Heart left ventricle (tissue), 16 donors: ENCODE results near the gene MOK. TPM values are rescaled to one million over a fixed set of nuclear protein-coding genes. Genes with fewer than 3 reads are reported as not detected.

Experiments used
- ATAC-seq, 4 donors: fragments of 200-7000 bp; cut with Tn5 transposase; one replicate each; pipeline ENCODE4 v1.9.1; 2020 to 2022; ENCODE audit warnings: moderate library complexity in 4 of 4, mild to moderate bottlenecking in 3 of 4, moderate number of reproducible peaks in 1 of 4
- DNase-seq, 5 donors: peaks; one replicate each; pipeline ENCODE4 v3.0.0-alpha.2; 2020
- H3K27ac ChIP-seq, 12 donors: fragments of 200-600 bp; sonication (generic) in 4 of 12; one replicate each; pipeline versions ENCODE4 v1.5.0 to v1.8.0; 2016 to 2022; ENCODE audit warnings: mild to moderate bottlenecking in 2 of 12
- H3K27me3 ChIP-seq, 9 donors: fragments of 200-600 bp; sonication (generic) in 2 of 9; one replicate each; pipeline versions ENCODE4 v1.5.1 to v1.8.0; 2016 to 2022; ENCODE audit warnings: mild to moderate bottlenecking in 3 of 9
- H3K36me3 ChIP-seq, 9 donors: fragments of 200-600 bp; sonication (generic) in 2 of 9; one replicate each; pipeline versions ENCODE4 v1.5.0 to v1.8.0; 2018 to 2022; ENCODE audit warnings: mild to moderate bottlenecking in 2 of 9
- H3K4me1 ChIP-seq, 12 donors: fragments of 200-600 bp; sonication (generic) in 4 of 12; one replicate each; pipeline versions ENCODE4 v1.5.0 to v1.8.0; 2016 to 2022; ENCODE audit warnings: mild to moderate bottlenecking in 3 of 12
- H3K4me3 ChIP-seq, 12 donors: fragments of 200-600 bp; sonication (generic) in 4 of 12; one replicate each; pipeline versions ENCODE4 v1.5.0 to v1.8.0; 2017 to 2022; ENCODE audit warnings: mild to moderate bottlenecking in 9 of 12, moderate library complexity in 4 of 12
- H3K9me3 ChIP-seq, 12 donors: fragments of 200-600 bp; sonication (generic) in 4 of 12; one replicate each; pipeline versions ENCODE4 v1.5.0 to v1.8.0; 2016 to 2022; ENCODE audit warnings: mild to moderate bottlenecking in 1 of 12
- POLR2A ChIP-seq, 2 donors: fragments of 450-650 bp; IDR thresholded peaks; one replicate each; pipeline ENCODE4 v1.6.1; 2017; ENCODE audit warnings: antibody characterized with exemption in 2 of 2, mild to moderate bottlenecking in 2 of 2, moderate library complexity in 2 of 2
- WGBS, 4 donors: extraction: QIAGEN DNeasy Blood & Tissue Kit in 2 of 4; methylation state at CpG; one replicate each; pipeline versions ENCODE4 v1.1.5 to v1.1.7; 2013 to 2018; 5-methylcytosine and 5-hydroxymethylcytosine counted together
- intact Hi-C, 10 donors: fragments of 100-400 bp; cut with DNase I; formaldehyde crosslinking; loops; one replicate each; pipeline versions ENCODE4 v1.11.1 to v1.14.2; 2022
- polyA plus RNA-seq, 2 donors: library from polyadenylated mRNA; stranded (reverse); fragments of 200-250 nt; gene quantifications; one replicate each; pipeline ENCODE4 v1.2.3, GENCODE V29; 2013
- total RNA-seq, 9 donors: library from RNA; depleted of rRNA in 2 of 9; stranded (reverse); fragments of >200 nt in 2 of 9; fragmentation: NEBNext Ultra II Directional in 3 of 9; extraction: Animal tissue kit (Norgen Biotek cat#: 25700) in 3 of 9; gene quantifications; one replicate each; pipeline versions ENCODE4 v1.1.0 to v1.2.4, GENCODE V29; 2016 to 2023
- TF ChIP-seq, protein P1 (sequence below), 12 donors: fragments of 200-600 bp; sonication (generic) in 4 of 12; IDR thresholded peaks; one replicate each; pipeline versions ENCODE4 v1.5.0 to v1.8.0; 2018 to 2022; ENCODE audit warnings: antibody characterized with exemption in 12 of 12, mild to moderate bottlenecking in 5 of 12
- donor health status: ischemic (EF 13 %, LVEDD 7.1; RV severe dilation, severe dysfunction).
- donor health status: healthy with polysubstance abuse.
- donor health status: DM: no; HTN: yes; CAD: no.
- donor health status: DM: no; HTN: no; CAD: no.
- donor health status: ischemic (EF 25% LVEDD 6.9; RV normal size, moderate dysfunction).
- donor health status: ischemic (EF 25% LVEDD 5.7; RV mildly dilated, moderate dysfunction).
- donor health status: healthy.
- donor health status: DM: yes; HTN: yes; CAD: no.
- donor health status: ischemic (EF 35%, LVEDD 5.7; RV mildly dilated, moderate dysfunction).
- donor health status: nonischemic (EF 11% LVEDD 7.7; RV severe dilation, severe dysfunction).
- donor health status: DM: yes; HTN: yes; CAD: no.
- donor health status: PGD.
- donor health status: ischemic (EF 29% LVEDD 5.4; RV normal size, mild dysfunction).
- donor health status: nonischemic (EF 23%, LVEDD 6.1; RV moderate dilation, normal function).

The MOK gene
- total and polyA plus RNA-seq, 11 donors = 8.7 to 18.1 (median 12.7) TPM

DNA sequence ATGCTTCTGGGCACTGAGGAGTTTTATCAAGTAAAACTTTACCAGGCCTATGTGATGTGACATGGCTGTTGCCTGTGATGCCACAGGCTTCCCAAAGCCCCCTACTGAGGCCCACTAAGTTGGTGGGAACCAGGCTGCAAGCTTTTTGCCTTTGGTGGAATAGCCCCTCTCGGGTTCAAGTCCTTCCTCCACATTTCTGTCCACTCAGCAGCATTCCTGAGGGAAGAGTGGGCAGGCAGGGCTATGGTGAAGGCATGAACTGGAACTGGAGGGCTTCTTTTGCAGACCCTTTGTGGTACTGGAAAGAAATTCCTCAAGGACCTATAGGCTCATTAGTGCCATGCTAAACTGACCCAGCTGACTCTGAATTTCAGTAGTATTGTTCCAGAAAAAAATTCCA lies 116.8 kb downstream of the MOK start:
- H3K9me3 ChIP-seq = no peaks in the 10 kb centered on the region
- no peak overlapping the region for H3K4me3 ChIP-seq
- H3K27me3 ChIP-seq = no peaks in the 10 kb centered on the region
- 90 to 100% (median 97%) methylated on average over 1 of the region's 1 CpG for WGBS, 4 donors
- no peaks in the 10 kb centered on the region for H3K36me3 ChIP-seq
- DNase-seq (no peak), ATAC-seq (no peak)
- intact Hi-C loops = no loop called here
- no peak overlapping the region for H3K27ac ChIP-seq
- TF ChIP-seq, protein P1, sequence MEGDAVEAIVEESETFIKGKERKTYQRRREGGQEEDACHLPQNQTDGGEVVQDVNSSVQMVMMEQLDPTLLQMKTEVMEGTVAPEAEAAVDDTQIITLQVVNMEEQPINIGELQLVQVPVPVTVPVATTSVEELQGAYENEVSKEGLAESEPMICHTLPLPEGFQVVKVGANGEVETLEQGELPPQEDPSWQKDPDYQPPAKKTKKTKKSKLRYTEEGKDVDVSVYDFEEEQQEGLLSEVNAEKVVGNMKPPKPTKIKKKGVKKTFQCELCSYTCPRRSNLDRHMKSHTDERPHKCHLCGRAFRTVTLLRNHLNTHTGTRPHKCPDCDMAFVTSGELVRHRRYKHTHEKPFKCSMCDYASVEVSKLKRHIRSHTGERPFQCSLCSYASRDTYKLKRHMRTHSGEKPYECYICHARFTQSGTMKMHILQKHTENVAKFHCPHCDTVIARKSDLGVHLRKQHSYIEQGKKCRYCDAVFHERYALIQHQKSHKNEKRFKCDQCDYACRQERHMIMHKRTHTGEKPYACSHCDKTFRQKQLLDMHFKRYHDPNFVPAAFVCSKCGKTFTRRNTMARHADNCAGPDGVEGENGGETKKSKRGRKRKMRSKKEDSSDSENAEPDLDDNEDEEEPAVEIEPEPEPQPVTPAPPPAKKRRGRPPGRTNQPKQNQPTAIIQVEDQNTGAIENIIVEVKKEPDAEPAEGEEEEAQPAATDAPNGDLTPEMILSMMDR (IDR thresholded peaks at IDR 0.05) = no peak
- no peak for TF ChIP-seq POLR2A (IDR thresholded peaks at IDR 0.05)
- peaks cover 0 to 40% (median 26%) of the 10 kb centered on the region in 12 donors for H3K4me1 ChIP-seq

DNA sequence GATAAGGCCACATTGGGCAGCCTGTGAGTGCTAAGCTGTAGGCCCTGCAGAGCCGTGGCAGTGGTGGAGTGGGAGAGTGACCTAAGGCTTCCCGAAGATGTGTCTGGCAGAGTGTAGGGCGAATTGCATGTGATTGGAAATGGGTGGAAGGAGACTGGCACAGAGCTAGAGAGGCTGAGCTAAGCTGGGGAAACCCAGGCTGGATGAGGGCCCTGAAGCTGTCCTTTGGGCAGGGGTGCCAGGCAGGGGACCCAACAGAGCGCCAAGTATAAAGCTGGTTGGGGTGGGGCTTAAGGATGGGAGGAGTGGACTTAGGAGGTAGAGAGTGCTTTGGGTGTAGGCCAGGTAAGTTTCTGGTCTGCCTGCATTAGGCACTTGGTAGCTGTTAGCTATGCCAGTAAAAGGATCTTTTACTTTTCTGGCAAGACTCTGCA lies 117.4 kb downstream of the MOK start:
- H3K36me3 ChIP-seq = no peaks in the 10 kb centered on the region
- ATAC-seq (peak; percentile 35 to 68 (median 54)), DNase-seq (no peak)
- no peak overlapping the region for H3K27ac ChIP-seq
- intact Hi-C loops = no loop called here
- H3K4me1 ChIP-seq = peaks cover 0 to 46% (median 31%) of the 10 kb centered on the region in 12 donors
- TF ChIP-seq, protein P1 (IDR thresholded peaks at IDR 0.05) = no peak
- TF ChIP-seq POLR2A (IDR thresholded peaks at IDR 0.05) = no peak
- no peaks in the 10 kb centered on the region for H3K27me3 ChIP-seq
- H3K9me3 ChIP-seq = no peaks in the 10 kb centered on the region
- no peak overlapping the region for H3K4me3 ChIP-seq
- 65 to 83% (median 72%) methylated on average over 4 of the region's 4 CpGs for WGBS, 4 donors

GRCh38 chr14:102187044-102187443 lies 117.9 kb downstream of the MOK start:
- 60 to 74% (median 61%) methylated on average over 3 of the region's 3 CpGs for WGBS, 4 donors
- Histone ChIP-seq H3K4me1 (peaks cover 0 to 51% (median 37%) of the 10 kb centered on the region in 12 donors), H3K27ac (no peak overlapping the region), H3K9me3 (no peaks in the 10 kb centered on the region), H3K27me3 (no peaks in the 10 kb centered on the region), H3K4me3 (no peak overlapping the region), H3K36me3 (no peaks in the 10 kb centered on the region)
- DNase-seq (no peak), ATAC-seq (peak in 1 of 4 donors; percentile 44)
- TF ChIP-seq, protein P1 (IDR thresholded peaks at IDR 0.05) = no peak
- no peak for TF ChIP-seq POLR2A (IDR thresholded peaks at IDR 0.05)
- intact Hi-C loops = no loop called here

DNA sequence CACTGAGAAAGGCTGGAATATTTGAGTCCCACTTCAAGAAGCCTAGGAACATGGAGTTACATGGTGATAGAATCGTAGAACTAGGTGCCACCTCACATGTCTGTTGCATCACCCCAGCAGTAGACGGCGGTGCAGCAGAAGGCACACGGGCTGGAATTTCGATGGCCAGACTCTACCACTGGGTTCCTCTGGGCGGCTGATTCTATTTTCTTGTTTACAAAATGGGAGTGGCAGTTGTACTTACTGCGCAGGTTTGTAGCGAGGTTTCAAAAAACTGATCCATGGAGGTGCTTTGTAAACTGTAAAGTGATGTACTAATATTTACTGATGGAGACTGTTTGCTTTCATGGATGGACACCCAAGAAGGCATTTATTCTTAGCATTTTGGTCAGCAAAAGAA lies 119.6 kb downstream of the MOK start:
- TF ChIP-seq POLR2A (IDR thresholded peaks at IDR 0.05) = no peak
- TF ChIP-seq, protein P1 (IDR thresholded peaks at IDR 0.05) = no peak
- Histone ChIP-seq H3K36me3 (no peaks in the 10 kb centered on the region), H3K4me3 (no peak overlapping the region), H3K27ac (no peak overlapping the region), H3K27me3 (no peaks in the 10 kb centered on the region), H3K4me1 (peaks cover 0 to 57% (median 40%) of the 10 kb centered on the region in 12 donors), H3K9me3 (no peaks in the 10 kb centered on the region)
- 90 to 95% (median 93%) methylated on average over 8 of the region's 8 CpGs for WGBS, 4 donors
- DNase-seq (no peak), ATAC-seq (no peak)
- intact Hi-C loops = no loop called here
